Stimulated activated CD4-positive, alpha-beta T cell treated with anti-CD3 and anti-CD28 coated beads, TNF-alpha, amount 100 ng/mL, for 24 hours (primary cell): Measurements from ENCODE around the gene APOB.

Experiments used
- DNase-seq, 3 experiments: peaks; one replicate each; pipeline ENCODE4 v3.0.0-alpha.2; 2020; ENCODE audit warnings: low read depth in 3 of 3

APOB gene

GRCh38 chr2:20977520-20978180, 66.2 kb downstream of the APOB start:
- no peak for DNase-seq

DNA sequence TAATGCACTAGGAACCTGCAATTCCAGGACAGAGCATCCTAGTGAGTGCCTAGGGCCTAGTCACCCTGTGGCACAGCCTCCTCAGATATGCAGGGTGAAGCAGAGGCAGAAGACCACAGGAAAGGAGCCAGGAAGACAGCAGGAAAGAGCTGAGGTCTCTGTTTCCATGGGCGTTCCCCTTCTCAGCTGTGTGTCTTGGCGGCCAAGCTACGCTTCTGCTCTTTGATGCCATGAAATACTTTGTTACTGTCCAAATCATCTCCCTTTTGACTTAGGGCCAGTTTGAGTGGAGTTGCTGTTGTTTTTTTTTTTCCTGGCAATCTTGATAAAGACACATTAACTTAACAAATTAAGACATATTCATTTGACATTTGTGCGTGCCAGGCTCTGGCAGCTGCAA, 67.3 kb downstream of the APOB start:
- no peak for DNase-seq

GRCh38 chr2:20972792-20973565, 70.9 kb downstream of the APOB start:
- DNase-seq, result no peak

DNA sequence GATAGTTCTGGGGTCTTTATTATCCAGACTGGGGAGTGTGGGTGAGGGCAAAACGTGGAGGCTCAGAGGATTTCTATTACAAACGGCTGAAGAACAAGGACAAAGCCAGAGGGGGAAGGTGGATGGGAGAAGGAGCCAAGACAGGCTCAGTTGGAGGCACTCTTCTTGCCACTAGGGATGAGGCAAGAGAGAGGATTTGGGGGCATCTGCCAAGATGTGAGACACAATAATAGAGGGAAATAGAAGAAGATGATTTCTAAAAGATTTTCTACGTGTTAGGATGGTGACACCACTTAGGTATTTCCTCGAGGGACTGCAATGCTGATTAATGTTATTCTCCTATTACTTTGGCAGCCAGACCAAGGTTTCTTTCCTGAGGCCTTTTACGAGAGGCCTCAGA, 71.8 kb downstream of the APOB start:
- no peak for DNase-seq

DNA sequence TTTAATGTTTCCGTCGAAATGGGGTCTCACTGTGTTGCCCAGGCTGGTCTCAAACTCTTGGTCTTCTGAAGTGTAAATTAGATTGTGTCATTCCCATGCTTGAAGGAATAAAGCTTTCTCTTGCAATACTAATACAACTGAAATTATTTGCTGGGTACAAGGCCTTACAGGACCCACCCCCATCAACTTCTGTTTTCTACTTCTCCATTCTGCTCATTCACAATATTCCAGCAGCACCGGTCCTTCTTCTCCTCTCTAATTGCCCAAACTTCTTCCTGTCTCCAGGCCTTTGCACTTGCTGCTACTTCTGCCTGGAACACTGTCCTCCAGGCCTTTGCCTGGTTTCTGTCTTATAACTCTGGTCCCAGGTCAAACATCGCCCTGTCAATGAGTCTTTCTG, 73.8 kb downstream of the APOB start:
- no peak for DNase-seq

GRCh38 chr2:20966061-20966595, 77.7 kb downstream of the APOB start:
- no peak for DNase-seq

DNA sequence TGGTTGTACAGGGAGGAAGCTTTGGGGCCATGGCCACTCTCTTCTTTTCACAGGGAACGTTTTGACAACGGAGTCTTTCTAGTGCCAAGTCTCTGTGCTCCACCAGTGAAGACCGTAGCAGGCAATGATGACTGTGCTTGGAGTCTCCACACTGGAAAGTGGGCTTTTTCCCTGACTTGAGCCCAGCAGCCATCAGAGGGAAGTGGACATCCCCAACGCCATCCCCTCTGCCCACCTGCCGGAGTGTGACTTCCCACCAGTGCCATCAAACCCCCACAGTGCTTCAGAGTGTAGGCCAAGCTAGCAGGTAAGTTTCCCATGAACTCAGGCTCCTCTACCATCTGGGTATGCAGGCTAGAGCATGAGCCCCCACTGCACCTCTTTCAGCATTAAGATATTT, 78.7 kb downstream of the APOB start:
- DNase-seq, result no peak

GRCh38 chr2:20963867-20964266, 80.0 kb downstream of the APOB start:
- no peak for DNase-seq

DNA sequence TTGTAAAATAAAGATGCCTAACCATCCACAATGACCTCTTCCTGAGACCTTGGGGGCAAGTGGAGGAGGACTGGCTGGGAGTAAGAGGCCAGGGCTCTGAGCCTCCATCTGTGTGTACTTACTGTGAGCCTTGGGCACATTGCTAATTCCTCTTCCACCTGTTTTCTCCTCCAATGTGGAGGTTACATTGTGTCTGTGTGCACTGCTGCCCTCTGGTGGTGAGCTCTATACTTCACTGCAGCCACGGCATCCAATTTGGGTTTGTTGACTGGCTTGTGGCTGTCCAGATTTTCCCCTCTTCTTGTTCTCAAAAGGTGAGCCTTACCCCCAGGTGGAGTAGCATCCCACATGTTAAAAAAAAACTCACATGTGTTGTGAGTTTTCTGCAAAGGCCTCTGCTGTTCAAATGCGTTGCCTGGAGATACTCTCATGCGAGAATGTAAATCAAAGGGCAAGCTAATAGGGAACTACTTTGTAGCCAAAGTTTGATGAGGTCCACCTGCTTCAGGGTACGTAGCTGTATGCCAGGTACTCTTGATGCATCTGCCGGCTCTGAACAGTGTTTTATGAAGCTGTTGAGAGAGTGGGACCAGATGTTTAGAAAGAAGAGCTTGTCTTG, 80.8 kb downstream of the APOB start:
- peak; percentile 41 to 68 (median 55) for DNase-seq

DNA sequence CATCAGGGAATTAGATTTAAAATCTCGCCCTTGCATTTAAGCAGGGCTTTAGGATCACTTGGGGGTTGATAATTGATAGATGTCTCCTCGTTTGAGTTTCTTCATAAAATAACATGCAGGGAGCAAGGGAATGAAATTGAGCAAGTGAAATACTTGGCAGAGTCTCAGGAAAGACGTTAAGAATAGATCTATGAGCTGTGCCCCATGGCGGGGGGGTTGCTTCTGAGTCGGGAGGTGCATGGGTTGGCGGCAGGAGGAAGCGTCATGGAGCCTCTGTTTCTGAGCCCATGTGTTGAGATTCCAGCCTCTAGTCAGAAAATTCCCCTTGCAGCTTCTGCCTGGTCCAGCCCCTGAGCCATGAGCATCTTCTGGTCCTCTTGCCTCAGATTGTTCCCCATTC, 82.0 kb downstream of the APOB start:
- no peak for DNase-seq

- no peak for DNase-seq
These were observed 83.9 kb downstream of the APOB start for GRCh38 chr2:20960003-20960402.

DNA sequence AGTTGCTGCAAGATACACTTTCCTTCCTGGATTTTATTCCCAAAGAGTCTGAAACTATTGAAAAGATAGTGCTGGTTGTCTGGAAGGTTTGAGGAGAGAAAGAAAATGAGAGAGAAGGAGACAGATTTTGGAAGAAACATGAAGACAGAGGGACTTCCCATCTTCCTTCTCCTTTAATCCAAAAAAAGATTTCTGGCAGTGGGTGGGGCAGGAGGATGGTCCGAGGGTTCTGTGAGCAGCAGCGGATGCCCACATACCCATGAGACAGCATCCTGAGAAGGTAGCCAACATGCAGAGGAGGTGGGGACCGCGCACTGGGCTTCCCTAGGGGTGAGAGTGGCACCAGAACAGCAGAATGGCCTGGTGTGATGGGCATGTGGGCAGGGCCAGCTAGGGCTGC, 84.6 kb downstream of the APOB start:
- no peak for DNase-seq

DNA sequence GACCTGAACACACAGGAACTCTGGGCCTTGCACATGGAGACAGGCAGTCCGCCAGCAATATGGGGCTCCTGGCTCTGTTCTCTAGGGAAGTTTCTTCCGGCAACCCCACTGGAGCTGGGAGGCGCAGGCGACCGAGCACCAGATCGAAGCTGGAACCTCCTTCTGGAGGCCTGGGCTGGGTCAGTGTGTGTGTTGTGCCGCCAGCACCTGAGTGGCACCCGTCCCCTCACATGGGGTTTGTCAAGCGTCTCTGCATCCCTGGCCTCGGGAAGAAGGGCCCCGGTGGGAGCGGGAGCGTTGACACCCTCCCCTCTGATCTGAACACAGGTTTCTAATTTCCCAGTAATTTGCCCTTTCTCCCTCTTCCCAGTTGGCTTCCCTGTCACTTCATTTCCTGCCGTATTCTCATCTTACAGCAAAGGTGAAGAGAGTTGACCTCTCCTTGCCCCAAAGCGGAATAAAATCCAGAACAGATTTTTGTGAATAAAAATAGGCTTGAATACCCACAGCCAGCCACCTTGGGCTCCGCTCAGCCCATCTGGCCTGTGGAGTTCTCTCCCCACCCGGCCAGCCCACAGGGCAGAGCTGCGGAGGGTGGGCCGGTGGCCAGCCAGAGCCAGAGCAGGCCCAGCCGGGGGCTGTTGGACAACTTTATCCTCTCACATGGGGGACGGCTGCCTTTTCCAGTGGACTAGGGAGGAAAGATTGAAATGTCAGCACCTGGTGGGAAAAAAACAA, 85.9 kb downstream of the APOB start:
- no peak for DNase-seq

GRCh38 chr2:20955277-20956026, 88.4 kb downstream of the APOB start:
- no peak for DNase-seq

DNA sequence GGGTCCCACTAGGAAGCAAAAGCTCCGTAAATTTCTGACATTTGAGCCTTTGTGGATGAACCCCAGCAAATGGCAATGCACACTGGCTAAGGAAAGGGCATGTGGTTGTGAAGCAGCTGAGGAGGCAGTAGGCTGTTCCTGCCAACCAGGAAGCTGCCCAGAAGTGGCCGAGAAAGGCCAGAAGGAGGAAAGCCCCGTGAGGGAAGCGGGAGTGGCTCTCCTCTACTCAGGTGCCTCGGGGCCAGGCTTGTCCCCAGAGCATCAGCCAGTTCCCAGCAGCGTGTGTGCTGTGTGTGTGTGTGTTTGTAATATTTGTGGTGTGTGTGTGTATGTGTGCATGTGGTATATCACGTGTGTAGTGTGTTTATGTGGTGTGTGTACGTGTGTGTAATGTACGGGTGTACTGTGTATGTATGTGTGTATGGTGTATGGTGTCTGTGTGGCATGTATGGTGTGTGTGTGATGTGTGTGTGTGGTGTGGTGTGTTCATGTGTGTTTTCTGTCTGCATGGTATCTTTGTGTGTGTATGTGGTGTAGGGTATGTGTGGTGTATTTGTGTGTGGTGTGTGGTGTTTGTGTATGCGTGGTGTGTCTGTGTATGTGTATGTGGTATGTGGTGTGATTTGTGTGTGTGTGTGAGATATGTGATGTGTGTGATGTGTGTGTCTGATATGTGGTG, 90.6 kb downstream of the APOB start:
- DNase-seq, result no peak
